T-helper 9 cell (primary cell): ENCODE results near the gene DIS3L2.
"Not testable (repeated sequence)": the region's sequence is repeated elsewhere in the genome, so short reads cannot be mapped to it uniquely, and the experiment has no call there.

ENCODE experiments used
- DNase-seq: peaks from one replicate; pipeline ENCODE4 v3.0.0-alpha.2; 2020

The DIS3L2 gene

DNA sequence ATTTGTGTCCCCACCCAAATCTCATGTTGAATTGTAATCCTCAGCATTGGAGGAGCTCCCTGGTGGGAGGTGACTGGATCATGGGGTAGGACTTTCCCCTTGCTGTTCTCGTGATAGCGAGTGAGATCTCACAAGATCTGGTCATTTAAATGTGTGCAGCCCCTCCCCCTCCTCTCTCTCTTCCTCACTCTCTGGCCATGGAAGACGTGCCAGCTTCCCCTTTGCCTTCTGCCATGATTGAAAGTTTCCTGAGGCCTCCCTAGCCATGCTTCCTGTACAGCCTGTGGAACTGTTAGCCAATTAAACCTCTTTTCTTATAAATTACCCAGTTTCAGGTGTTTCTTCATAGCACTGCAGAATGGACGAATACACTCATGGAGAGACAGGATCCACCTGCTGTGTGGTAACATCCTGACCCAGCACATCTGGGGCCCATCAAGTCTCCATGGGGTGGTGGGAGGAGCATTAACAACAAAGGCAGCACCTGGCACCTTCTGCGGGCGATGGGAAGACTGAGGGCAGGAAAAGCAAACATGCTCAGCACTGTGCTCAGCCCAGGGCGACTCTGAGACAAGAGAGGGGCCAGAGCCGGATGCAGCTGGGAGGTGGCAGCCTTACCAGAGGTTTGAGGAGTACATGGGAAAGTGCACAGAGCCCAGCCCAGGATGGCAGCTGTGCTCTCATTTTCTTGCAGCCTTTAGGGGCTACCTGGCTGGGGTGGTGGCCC, 400.8 kb downstream of the DIS3L2 start:
- no peak for DNase-seq

GRCh38 chr2:232363064-232363783, 401.7 kb downstream of the DIS3L2 start:
- not testable (repeated sequence) for DNase-seq

- DNase-seq = no peak
These were observed 402.5 kb downstream of the DIS3L2 start for GRCh38 chr2:232363784-232364615.

DNA sequence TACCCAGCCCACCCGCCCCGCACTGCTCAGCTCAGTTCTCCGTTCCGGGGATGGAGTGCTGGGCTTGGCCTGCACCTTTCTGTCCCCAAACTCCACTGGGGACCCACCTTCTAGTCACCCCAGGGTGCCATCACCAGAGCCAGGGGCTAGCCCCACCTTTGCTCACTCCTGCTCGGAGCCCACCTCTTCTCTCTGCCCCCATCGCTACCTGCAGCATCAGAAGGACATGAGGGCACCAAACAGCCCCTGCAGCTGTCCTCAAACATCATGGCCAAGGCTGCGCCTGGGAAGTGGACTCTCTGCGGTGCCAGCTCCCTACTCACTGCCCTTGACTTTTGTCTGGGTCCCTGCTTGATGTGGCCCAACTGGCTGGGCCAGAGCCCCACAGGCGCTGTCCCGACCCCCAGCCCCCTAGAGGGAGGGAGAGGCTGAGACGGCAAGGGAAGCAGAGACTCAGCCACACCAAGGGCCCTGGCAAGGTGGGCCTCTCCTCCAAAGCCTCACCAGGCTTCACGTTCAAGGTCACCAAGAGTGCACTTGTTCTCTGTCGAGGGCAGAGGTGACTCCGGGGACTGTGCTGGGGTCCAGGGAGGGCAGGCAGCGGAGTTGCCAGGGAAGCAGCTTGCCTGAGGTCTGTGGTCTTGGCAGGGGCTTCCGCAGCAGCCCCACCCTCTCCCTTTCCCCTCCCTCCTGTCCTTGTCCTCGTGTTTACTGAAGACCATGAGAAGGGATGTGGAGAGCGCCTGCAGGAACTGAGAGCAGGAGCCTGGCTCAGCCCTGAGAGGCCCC, 403.5 kb downstream of the DIS3L2 start:
- DNase-seq = not testable (repeated sequence)

- no peak for DNase-seq
These were observed 404.3 kb downstream of the DIS3L2 start for GRCh38 chr2:232365621-232366321.

DNA sequence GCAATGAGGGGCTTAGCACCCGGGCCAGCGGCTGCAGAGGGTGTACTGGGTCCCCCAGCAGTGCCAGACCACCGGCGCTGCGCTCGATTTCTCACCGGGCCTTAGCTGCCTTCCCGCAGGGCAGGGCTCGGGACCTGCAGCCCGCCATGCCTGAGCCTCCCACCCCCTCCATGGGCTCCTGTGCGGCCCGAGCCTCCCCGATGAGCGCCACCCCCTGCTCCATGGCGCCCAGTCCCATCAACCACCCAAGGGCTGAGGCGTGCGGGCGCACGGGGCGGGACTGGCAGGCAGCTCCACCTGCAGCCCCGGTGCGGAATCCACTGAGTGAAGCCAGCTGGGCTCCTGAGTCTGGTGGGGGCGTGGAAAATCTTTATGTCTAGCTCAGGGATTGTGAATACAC, 404.9 kb downstream of the DIS3L2 start:
- DNase-seq = not testable (repeated sequence)

GRCh38 chr2:232367016-232367415, 405.5 kb downstream of the DIS3L2 start:
- DNase-seq = no peak

DNA sequence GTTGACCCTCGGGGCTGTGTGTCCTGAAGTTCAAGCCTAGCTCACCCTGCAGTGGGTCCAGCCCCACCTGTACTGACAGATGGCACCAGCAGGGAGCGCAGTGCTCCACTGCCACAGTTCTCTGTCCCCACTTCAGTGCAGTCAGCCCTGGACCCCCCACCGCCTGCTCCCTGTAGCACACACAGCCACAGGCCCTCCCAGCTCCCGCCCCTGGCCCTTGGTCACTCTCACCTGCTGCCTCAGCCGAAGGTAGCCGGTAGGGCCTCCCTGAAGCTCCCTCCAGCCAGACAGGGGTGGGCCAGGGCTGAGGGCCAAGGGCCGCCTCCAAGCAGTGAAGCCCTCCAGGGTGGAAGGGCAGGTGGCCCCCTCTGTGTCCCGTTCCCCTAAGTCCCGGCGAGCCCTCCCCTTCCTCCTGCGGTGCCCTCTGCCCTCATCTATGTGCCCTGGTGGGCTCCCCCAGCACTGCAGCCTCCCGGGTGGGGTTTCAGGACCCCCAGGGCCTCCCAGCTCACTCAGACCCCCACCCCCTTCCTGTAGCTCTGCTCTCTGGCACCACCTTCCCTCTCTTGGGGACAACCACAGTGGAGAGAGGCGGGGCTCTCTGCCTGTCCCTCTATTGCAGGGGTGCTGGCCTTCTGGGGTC, 406.2 kb downstream of the DIS3L2 start:
- no peak for DNase-seq

- no peak for DNase-seq
These were observed 406.8 kb downstream of the DIS3L2 start for GRCh38 chr2:232368311-232368731.

DNA sequence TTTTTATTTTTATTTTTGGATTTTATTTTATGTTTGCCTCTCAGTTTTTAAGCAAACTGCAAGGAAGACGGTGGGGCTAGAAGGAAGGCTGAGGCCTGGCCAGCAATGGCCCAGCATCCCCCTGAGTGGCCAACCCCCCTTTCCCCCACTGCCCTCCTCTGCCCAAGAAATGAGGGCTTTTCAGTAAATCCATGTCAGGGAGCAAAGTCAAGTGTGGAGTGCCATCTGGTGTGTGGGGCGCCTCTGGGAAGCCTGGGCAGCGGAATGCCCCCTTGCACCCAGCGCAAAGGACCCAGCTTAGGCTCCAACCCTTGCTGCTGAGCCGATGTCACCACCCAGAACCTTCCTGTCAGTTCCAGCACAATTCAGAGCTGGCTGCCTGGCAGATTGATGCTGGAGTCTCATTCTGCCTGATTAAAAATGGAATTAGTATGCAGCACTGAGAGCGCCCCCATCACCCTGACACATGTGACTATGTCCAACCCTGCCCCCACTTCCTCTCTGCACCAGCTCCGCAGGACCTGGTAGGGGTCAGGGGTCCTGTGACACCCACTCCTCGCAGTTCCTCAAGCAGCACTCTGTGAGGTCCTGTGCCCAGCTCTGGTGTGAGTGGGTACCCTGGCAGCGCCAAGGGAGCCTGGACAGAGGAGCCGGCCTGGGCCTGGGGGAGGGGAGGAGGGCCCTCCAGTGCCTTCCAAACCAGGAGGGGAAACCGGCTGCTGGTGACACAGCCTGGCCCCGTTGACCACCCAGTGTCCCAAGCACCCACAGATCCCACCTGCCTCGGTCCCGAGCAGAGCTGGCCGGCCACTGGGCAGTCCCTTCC, 407.8 kb downstream of the DIS3L2 start:
- no peak for DNase-seq

GRCh38 chr2:232370007-232370406, 408.5 kb downstream of the DIS3L2 start:
- not testable (repeated sequence) for DNase-seq

- DNase-seq = no peak
These were observed 411.0 kb downstream of the DIS3L2 start for GRCh38 chr2:232372231-232373208.

DNA sequence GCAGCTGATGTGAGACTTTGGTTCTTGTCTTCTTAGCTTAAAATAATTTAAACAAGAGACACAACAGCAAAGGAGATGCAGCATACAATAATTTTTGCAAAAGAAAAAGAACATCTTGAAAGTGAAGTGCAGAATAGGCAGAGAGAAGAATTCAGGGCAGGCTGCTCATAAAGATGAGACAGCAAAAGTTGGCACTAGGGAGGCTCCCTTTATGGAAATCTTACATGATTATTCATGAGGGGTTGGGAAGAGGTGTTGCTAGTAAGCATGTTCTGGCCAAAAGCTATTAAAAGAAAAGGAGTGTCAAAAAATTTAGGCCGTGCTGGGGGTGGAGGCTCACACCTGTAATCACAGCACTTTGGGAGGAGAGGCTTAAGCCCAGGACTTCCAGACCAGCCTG, 412.8 kb downstream of the DIS3L2 start:
- no peak for DNase-seq

DNA sequence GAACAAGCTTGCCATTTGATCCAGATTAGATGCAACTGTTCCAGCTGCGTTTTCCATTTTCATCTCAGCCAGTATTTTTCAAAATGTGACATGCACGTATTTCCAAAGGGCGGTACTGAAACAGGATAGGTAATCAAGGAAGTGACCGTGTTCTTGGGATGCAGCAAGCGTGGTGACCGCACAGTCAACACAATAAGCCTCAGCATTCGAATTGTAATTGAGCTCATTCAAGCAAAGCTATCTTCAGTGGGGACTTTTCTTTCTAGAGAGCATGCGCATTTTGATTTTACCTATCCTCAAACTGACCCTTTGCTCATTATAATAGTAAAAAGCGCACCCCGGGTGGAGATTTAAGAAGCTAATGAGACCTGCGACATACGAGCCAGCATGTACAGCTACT, 413.7 kb downstream of the DIS3L2 start:
- DNase-seq = no peak

DNA sequence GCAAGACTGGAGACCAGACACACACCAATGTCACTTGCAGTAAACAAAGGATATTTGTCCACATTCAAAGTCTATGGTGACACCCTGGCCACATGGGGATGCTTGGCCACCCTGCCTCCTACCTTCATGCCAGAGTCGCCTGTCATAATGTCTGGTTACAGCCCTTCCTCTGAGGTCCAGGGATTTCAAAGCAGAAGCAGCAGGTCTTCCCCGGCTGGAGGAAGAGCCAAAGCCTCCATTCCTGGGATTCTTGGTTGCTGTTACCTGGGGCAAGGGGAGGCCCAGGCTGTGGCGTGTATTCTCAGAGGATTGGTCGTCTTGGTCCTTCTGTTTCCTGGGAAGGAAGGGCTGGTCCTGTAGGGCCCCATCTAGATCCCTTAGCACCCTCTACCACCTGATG, 414.7 kb downstream of the DIS3L2 start:
- no peak for DNase-seq

DNA sequence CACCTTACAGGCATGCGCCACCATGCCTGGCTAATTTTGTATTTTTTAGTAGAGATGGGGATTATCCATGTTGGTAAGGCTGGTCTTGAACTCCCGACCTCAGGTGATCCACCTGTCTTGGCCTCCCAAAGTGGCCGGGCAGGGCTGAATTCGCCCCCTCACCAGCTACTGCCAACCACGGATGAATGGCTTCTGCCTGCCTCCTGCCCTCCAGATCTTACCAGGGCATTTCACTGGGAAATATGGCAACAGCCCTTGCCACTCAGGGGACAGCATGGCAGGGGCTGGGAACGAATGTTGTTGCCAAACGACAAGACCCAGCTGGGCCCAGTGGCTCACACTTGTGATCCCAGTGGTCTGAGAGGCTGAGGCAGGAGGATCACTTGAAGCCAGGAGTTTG, 415.2 kb downstream of the DIS3L2 start:
- DNase-seq = no peak

DNA sequence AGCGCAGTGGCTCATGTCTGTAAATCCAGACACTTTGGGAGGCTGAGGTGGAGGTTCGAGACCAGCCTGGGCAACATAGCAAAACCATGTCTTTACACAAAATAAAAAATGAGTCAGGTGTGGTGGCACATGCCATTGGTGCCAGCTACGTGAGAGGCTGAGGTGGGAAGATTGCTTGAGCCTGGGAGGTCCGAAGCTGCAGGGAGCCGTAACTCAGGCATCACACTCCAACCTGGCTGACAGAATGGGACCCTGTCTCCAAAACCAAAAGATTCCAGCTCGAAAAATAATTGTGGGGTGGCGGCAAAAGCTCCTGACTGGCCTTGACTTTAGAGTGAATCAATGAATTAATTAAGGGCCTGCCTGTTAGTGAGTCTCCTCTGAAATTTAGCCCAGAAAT, 415.8 kb downstream of the DIS3L2 start:
- no peak for DNase-seq

DNA sequence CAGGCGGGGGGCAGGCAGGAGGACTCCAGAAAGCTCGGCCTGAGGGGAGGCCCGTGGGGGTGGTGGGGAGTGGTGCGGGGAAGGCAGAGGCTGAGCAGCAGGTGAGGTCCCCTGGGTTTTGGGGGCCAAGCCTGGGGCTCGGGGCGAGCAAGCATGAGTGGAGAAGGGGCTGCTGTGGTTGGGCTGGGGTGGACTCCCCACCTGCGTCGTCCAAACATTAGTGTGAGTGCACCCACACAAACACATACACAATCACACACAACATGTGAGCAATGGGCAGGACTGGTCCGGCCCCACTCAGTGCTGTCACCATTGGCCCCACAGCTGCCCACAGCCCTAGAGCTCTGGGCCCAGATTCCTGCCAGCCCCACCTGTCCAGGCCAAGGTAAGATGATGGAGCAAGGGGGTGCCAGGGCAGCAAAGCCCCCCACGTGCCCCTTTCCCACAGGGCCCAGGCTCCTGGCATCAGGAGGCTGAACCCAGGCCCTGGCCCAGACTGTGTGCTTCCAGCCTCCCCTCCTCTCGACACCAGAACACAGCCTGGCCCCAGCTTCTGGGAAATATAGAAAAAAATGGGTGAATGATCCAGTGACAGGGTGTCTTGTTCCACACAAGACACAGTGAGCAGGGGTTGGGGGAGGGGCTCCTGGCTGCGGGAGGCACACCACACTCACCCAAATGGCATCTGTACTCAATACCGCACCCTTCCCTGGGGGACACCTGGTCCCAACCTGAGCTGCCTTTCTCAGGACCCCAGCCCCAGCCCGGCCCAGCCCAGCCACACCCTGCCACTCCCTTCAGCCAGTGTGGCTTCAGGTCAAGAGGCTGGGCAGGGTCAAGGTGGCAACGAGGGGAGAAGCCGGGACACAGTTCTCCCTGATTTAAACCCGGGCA, 416.6 kb downstream of the DIS3L2 start:
- no peak for DNase-seq
